ENCODE results near the gene TIGD4.

GRCh38 chr4:152773953-152774352, 5.6 kb downstream of the TIGD4 start:
- TF ChIP-seq CTCF (IDR thresholded peaks at IDR 0.05), result no peak
- no peak for TF ChIP-seq POLR2AphosphoS5 (IDR thresholded peaks at IDR 0.05; ENCODE audit: low read depth, low read length)
- TF ChIP-seq SIN3A (IDR thresholded peaks at IDR 0.05; ENCODE audit: borderline replicate concordance, insufficient read depth, low read depth, low read length), result no peak
- no peak for TF ChIP-seq REST (IDR thresholded peaks at IDR 0.05; ENCODE audit: insufficient read depth in 1 of 2, low read depth in 2 of 2, low read length in 1 of 2)
- TF ChIP-seq TCF7L2 (IDR thresholded peaks at IDR 0.05; ENCODE audit: low read depth, low read length), result no peak
